ENCODE results near the gene SLC35B1. TPM values are rescaled to one million over a fixed set of nuclear protein-coding genes. Genes with fewer than 3 reads are reported as not detected.
A peak's percentile ranks its signal among the peaks of the same experiment; 100 is the strongest.

SLC35B1 gene
- total RNA-seq (10 to 100 TPM; 16.5 to 32.4 (median 28.4) TPM), polyA plus RNA-seq (10 to 100 TPM; 36.7 to 62.5 TPM)

GRCh38 chr17:49707608-49708514, at the start of gene SLC35B1:
Gene SLC35B1 (minus strand): TSS chr17:49707964. CDS start chr17:49707833, 131 bp downstream.
- FAIRE-seq (peak; percentile 91), DNase-seq (peak; percentile 97 to 99 (median 99)), ATAC-seq (peak; percentile 98 to 100 (median 99))
- TF ChIP-seq CTCF (IDR thresholded peaks at IDR 0.05): peak in 3 of 4 donors; percentile 31 to 49 (median 47)
- H3K27ac ChIP-seq: peak within 1 kb of the TSS; percentile 87 to 97 (median 94)
- intact Hi-C loops (cut with DNase I): no loop called here
- H3K4me1 ChIP-seq: peaks cover 7 to 8% (median 7%) of the 10 kb centered on the region in 3 donors
- no peaks in the 10 kb centered on the region for H3K27me3 ChIP-seq
- 1% methylated on average over 52 to 53 of the region's 53 CpGs for WGBS, 2 donors
- peak within 1 kb of the TSS; percentile 84 to 100 (median 96) for H3K4me3 ChIP-seq
- peaks cover 1 to 29% (median 20%) of the 10 kb centered on the region in 3 donors for H3K36me3 ChIP-seq
- no peaks in the 10 kb centered on the region for H3K9me3 ChIP-seq

- Histone ChIP-seq H3K36me3 (no peaks in the 10 kb centered on the region), H3K27ac (no peak overlapping the region)
- intact Hi-C loops (cut with DNase I): no loop called here
Measured at GRCh38 chr17:49757151-49757777, 49.5 kb upstream of the SLC35B1 start.

GRCh38 chr17:49756323-49757150, 48.8 kb upstream of the SLC35B1 start:
- no peak for FAIRE-seq
- no peak for TF ChIP-seq CTCF (IDR thresholded peaks at IDR 0.05)

More at GRCh38 chr17:49757151-49757777, 49.5 kb upstream of the SLC35B1 start:
- no peak for FAIRE-seq
- no peak overlapping the region for H3K4me3 ChIP-seq
- DNase-seq: no peak
- 83 to 89% methylated on average over 6 of the region's 6 CpGs for WGBS, 2 donors
- H3K4me1 ChIP-seq: peaks cover 0 to 6% (median 4%) of the 10 kb centered on the region in 3 donors
- H3K9me3 ChIP-seq: no peaks in the 10 kb centered on the region
- no peak for TF ChIP-seq CTCF (IDR thresholded peaks at IDR 0.05)
- no peaks in the 10 kb centered on the region for H3K27me3 ChIP-seq
- ATAC-seq: no peak

GRCh38 chr17:49755663-49756283, 48.0 kb upstream of the SLC35B1 start:
- no peak for FAIRE-seq
- Histone ChIP-seq H3K9me3 (no peaks in the 10 kb centered on the region), H3K4me1 (peaks cover 0 to 4% (median 0%) of the 10 kb centered on the region in 3 donors), H3K27ac (no peak overlapping the region), H3K27me3 (no peaks in the 10 kb centered on the region), H3K36me3 (no peaks in the 10 kb centered on the region), H3K4me3 (no peak overlapping the region)
- ATAC-seq: no peak
- DNase-seq: no peak
- 77 to 81% methylated on average over 4 of the region's 4 CpGs for WGBS, 2 donors
- no peak for TF ChIP-seq CTCF (IDR thresholded peaks at IDR 0.05)
- intact Hi-C loops (cut with DNase I): no loop called here

More at GRCh38 chr17:49756323-49757150, 48.8 kb upstream of the SLC35B1 start:
- Histone ChIP-seq H3K36me3 (no peaks in the 10 kb centered on the region), H3K27ac (no peak overlapping the region), H3K27me3 (no peaks in the 10 kb centered on the region), H3K9me3 (no peaks in the 10 kb centered on the region), H3K4me1 (peaks cover 0 to 4% (median 4%) of the 10 kb centered on the region in 3 donors), H3K4me3 (no peak overlapping the region)
- intact Hi-C loops (cut with DNase I): no loop called here
- ATAC-seq (no peak), DNase-seq (no peak)
- 90 to 93% methylated on average over 9 of the region's 9 CpGs for WGBS, 2 donors

All from pancreas (tissue), 10 donors.